Uterus (tissue), 4 donors: ENCODE results near the gene THG1L. TPM values are rescaled to one million over a fixed set of nuclear protein-coding genes. Genes with fewer than 3 reads are reported as not detected.
"Not testable (repeated sequence)": the region's sequence is repeated elsewhere in the genome, so short reads cannot be mapped to it uniquely, and the experiment has no call there.

ENCODE experiments used
- DNase-seq, 2 donors: peaks; one replicate each; pipeline ENCODE4 v3.0.0-alpha.2; 2019 to 2020
- H3K27ac ChIP-seq, 2 donors: fragments of 200-600 bp; sonication (generic); 1 replicate in 1 of 2; 2 replicates in 1 of 2; pipeline ENCODE4 v1.5.1; 2016 to 2018
- H3K27me3 ChIP-seq, 2 donors: fragments of 200-600 bp; sonication (generic); one replicate each; pipeline ENCODE4 v1.5.1; 2018 to 2019; ENCODE audit warnings: control low read depth in 1 of 2
- H3K36me3 ChIP-seq, 2 donors: fragments of 200-600 bp; sonication (generic); one replicate each; pipeline ENCODE4 v1.5.1; 2019; ENCODE audit warnings: control low read depth in 1 of 2
- H3K4me1 ChIP-seq, 2 donors: fragments of 200-600 bp; sonication (generic); one replicate each; pipeline ENCODE4 v1.5.1; 2018 to 2019; ENCODE audit warnings: control low read depth in 1 of 2
- H3K4me3 ChIP-seq, 2 donors: fragments of 200-600 bp; sonication (generic); 1 replicate in 1 of 2; 2 replicates in 1 of 2; pipeline ENCODE4 v1.5.1; 2018 to 2019; ENCODE audit warnings: mild to moderate bottlenecking in 1 of 2
- H3K9me3 ChIP-seq, 2 donors: fragments of 200-600 bp; sonication (generic); one replicate each; pipeline ENCODE4 v1.5.1; 2019; ENCODE audit warnings: control low read depth in 1 of 2
- CTCF ChIP-seq, 4 experiments: fragments of 200-600 bp in 2 of 4; fragments of 450-650 bp in 2 of 4; sonication (generic) in 2 of 4; IDR thresholded peaks; one replicate each; pipeline ENCODE4 v1.5.1; 2016 to 2019; ENCODE audit warnings: antibody characterized with exemption in 4 of 4, mild to moderate bottlenecking in 2 of 4, moderate library complexity in 1 of 4
- POLR2A ChIP-seq, 2 donors: fragments of 450-650 bp; IDR thresholded peaks; one replicate each; pipeline ENCODE4 v1.6.1; 2016; ENCODE audit warnings: antibody characterized with exemption in 2 of 2, mild to moderate bottlenecking in 1 of 2, moderate library complexity in 1 of 2
- intact Hi-C: fragments of 100-400 bp; cut with DNase I; formaldehyde crosslinking; loops from one replicate; pipeline ENCODE4 v1.15.1; 2023; ENCODE audit warnings: low total_unique reads
- total RNA-seq, 4 donors: library from RNA; depleted of rRNA in 3 of 4; stranded (reverse); fragments of >200 nt in 3 of 4; gene quantifications; one replicate each; pipeline versions ENCODE4 v1.1.0 to v1.2.4, GENCODE V29; 2014 to 2023
- donor health status: DM: yes; HTN: yes; CAD: no.

The THG1L gene
- total RNA-seq, 4 donors from 2014 or later = 6.5 to 29.2 (median 19.6) TPM

- no peak overlapping the region for H3K4me3 ChIP-seq
- no peaks in the 10 kb centered on the region for H3K36me3 ChIP-seq
- H3K27me3 ChIP-seq = no peaks in the 10 kb centered on the region
- H3K27ac ChIP-seq = no peak overlapping the region
- no peak for DNase-seq
- no peak for TF ChIP-seq POLR2A (IDR thresholded peaks at IDR 0.05)
- TF ChIP-seq CTCF (IDR thresholded peaks at IDR 0.05) = no peak
- no peaks in the 10 kb centered on the region for H3K9me3 ChIP-seq
- no peaks in the 10 kb centered on the region for H3K4me1 ChIP-seq
- intact Hi-C loops = no loop called here
Measured at GRCh38 chr5:157690690-157691433, 40.4 kb upstream of the THG1L start.

GRCh38 chr5:157693816-157694215 lies 37.4 kb upstream of the THG1L start:
- H3K4me1 ChIP-seq, H3K27me3 ChIP-seq, H3K27ac ChIP-seq, DNase-seq, intact Hi-C loops, H3K4me3 ChIP-seq, H3K36me3 ChIP-seq, H3K9me3 ChIP-seq: not testable (repeated sequence)

DNA sequence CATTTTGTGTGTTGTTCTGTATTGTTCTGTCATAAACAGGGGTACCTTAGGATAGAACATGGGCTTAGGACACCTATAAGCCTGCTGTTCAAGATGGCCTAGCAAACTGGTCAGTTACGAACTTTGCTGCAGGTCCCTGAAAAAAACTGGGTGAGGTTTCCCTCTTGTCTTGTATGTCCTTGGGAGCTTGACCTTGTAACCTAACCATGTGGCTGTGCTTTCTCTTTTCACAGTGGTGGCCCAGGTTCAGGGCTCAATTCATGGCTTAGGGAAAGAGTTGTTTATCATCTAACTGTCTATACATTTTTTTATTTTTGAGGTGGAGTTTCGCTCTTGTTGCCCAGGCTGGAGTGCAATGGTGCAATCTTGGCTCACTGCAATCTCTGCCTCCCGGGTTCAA lies 35.1 kb upstream of the THG1L start:
- H3K9me3 ChIP-seq, H3K27ac ChIP-seq, H3K4me3 ChIP-seq, H3K27me3 ChIP-seq, intact Hi-C loops, DNase-seq, H3K36me3 ChIP-seq, H3K4me1 ChIP-seq: not testable (repeated sequence)

- H3K27me3 ChIP-seq, DNase-seq, intact Hi-C loops, H3K36me3 ChIP-seq, H3K4me3 ChIP-seq, H3K4me1 ChIP-seq, H3K9me3 ChIP-seq, H3K27ac ChIP-seq: not testable (repeated sequence)
Measured at GRCh38 chr5:157698674-157699073, 32.5 kb upstream of the THG1L start.

DNA sequence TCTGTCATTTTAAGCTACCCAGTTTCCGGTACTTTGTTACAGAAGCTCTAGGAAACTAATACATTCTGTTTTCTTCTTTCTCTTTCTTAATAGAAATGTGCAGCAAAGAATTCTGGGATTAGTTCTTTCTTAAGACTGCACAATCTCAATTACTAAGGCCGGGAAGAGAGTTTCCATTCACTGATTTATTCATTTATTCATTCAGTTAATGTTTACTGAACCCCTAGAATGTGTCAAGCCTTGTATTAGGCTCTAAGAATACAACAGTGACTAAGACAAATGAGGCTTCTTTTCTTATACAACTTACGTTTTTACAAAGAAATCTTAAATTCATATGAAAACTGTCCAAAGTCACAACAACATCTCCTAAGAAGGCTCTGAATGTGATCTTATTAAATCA lies 27.5 kb upstream of the THG1L start:
- no peak for TF ChIP-seq POLR2A (IDR thresholded peaks at IDR 0.05)
- TF ChIP-seq CTCF (IDR thresholded peaks at IDR 0.05) = no peak
- intact Hi-C loops = no loop called here
- Histone ChIP-seq H3K27me3 (no peaks in the 10 kb centered on the region), H3K27ac (no peak overlapping the region), H3K4me3 (no peak overlapping the region), H3K9me3 (no peaks in the 10 kb centered on the region), H3K36me3 (no peaks in the 10 kb centered on the region), H3K4me1 (no peaks in the 10 kb centered on the region)
- DNase-seq = no peak

- intact Hi-C loops = no loop called here
- H3K27me3 ChIP-seq = no peaks in the 10 kb centered on the region
Measured at GRCh38 chr5:157708866-157709265, 22.4 kb upstream of the THG1L start.

More at GRCh38 chr5:157708866-157709265, 22.4 kb upstream of the THG1L start:
- H3K27ac ChIP-seq = no peak overlapping the region
- H3K4me1 ChIP-seq = no peaks in the 10 kb centered on the region
- H3K36me3 ChIP-seq = no peaks in the 10 kb centered on the region
- no peaks in the 10 kb centered on the region for H3K9me3 ChIP-seq
- TF ChIP-seq CTCF (IDR thresholded peaks at IDR 0.05) (no peak), POLR2A (IDR thresholded peaks at IDR 0.05) (no peak)
- H3K4me3 ChIP-seq = no peak overlapping the region
- DNase-seq = no peak
